ENCODE data around the gene TGIF1.
"Not testable (repeated sequence)": the region's sequence is repeated elsewhere in the genome, so short reads cannot be mapped to it uniquely, and the experiment has no call there.

Gene TGIF1

DNA sequence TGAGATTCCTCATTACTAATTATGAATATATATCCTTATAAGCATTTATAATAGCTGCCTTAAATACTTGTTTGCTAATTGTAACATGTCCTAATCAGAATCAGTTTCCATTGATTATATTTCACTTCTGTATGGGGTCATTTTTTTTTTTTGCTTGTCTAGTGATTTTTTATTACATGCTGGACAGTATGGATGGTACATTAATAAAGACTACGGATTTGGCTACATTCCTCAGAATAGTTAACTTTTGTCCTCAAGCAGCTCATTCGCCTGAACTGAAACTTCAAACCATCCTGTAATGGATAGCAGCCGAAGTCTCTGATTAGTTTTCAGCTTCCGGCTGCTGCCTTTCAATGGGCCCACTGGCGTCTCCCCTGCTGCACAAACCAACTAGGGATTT, 11.7 kb downstream of the TGIF1 start:
- DNase-seq (ENCODE audit: low read depth) = no peak
- TF ChIP-seq, protein P1, sequence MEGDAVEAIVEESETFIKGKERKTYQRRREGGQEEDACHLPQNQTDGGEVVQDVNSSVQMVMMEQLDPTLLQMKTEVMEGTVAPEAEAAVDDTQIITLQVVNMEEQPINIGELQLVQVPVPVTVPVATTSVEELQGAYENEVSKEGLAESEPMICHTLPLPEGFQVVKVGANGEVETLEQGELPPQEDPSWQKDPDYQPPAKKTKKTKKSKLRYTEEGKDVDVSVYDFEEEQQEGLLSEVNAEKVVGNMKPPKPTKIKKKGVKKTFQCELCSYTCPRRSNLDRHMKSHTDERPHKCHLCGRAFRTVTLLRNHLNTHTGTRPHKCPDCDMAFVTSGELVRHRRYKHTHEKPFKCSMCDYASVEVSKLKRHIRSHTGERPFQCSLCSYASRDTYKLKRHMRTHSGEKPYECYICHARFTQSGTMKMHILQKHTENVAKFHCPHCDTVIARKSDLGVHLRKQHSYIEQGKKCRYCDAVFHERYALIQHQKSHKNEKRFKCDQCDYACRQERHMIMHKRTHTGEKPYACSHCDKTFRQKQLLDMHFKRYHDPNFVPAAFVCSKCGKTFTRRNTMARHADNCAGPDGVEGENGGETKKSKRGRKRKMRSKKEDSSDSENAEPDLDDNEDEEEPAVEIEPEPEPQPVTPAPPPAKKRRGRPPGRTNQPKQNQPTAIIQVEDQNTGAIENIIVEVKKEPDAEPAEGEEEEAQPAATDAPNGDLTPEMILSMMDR (conservative IDR thresholded peaks at IDR 0.05; ENCODE audit: low read length) = no peak

DNA sequence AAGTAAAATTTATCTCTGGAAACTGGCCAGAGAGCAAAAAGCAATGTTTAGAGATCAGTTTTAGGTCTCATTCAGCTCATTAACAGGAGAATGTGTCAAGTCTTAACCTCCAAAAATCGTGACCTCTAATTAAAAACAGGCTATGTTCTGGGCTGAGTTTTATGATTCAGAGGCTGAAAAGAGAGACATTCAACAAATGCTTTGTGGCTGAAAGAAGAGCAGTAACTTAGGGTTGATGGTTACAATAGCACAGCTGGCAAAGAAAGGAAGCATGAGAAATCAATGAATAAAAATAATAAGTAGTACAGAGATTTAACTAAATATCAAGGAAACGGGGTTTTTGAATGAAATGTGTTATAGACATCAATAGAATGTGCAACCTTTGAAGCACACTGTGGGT, 13.1 kb downstream of the TGIF1 start:
- H3K4me3 ChIP-seq (ENCODE audit: low read length) = no peak overlapping the region
- peak; percentile 85 for DNase-seq (ENCODE audit: low read depth)
- TF ChIP-seq, protein P1 (conservative IDR thresholded peaks at IDR 0.05; ENCODE audit: low read length) = no peak

More for the DNA sequence above, 11.7 kb downstream of the TGIF1 start:
- H3K4me3 ChIP-seq (ENCODE audit: low read length) = no peak overlapping the region

DNA sequence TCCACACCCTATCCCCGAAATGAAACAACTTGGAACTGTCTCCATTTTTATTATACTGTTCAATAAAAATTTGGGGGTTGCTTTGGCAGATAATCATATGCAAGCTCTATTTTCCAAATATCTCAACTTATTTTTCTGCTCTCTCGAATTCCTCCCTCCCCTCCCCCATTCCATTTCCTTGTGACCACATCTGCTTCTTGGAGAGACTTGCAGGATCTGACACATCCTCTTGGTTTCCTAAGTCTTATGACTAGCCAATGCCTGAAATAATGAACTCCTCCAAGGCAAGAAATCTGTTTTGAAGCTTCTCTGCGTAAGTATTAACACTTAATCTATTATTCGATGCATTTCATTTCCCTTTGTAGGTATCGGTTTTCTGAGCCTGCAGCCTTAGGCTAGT, 16.1 kb downstream of the TGIF1 start:
- peak; percentile 90 for DNase-seq (ENCODE audit: low read depth)
- H3K4me3 ChIP-seq (ENCODE audit: low read length) = peak overlapping the region; percentile 1; the same call in 1 of the 2 replicates
- TF ChIP-seq, protein P1 (conservative IDR thresholded peaks at IDR 0.05; ENCODE audit: low read length) = no peak

DNA sequence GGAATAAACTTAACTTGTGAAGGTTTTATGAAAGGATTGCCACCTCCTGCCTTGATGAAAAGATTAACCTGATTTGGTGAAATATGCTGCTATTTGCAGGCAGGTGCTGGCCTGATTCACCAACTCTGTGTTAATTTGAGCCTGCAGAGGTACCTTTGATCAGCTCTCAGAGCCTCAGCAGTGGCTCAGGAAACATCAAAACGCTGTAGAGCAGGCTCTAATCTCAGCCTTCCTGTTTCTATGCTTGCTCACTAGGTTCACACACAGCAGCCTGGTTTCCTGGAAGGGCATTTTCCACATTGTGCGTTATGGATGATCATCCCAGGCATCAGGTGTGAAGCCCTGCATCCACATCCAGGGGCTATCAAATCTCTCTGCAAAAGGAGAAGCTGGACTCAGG, 16.9 kb downstream of the TGIF1 start:
- no peak overlapping the region for H3K4me3 ChIP-seq (ENCODE audit: low read length)
- TF ChIP-seq, protein P1 (conservative IDR thresholded peaks at IDR 0.05; ENCODE audit: low read length) = no peak
- no peak for DNase-seq (ENCODE audit: low read depth)

DNA sequence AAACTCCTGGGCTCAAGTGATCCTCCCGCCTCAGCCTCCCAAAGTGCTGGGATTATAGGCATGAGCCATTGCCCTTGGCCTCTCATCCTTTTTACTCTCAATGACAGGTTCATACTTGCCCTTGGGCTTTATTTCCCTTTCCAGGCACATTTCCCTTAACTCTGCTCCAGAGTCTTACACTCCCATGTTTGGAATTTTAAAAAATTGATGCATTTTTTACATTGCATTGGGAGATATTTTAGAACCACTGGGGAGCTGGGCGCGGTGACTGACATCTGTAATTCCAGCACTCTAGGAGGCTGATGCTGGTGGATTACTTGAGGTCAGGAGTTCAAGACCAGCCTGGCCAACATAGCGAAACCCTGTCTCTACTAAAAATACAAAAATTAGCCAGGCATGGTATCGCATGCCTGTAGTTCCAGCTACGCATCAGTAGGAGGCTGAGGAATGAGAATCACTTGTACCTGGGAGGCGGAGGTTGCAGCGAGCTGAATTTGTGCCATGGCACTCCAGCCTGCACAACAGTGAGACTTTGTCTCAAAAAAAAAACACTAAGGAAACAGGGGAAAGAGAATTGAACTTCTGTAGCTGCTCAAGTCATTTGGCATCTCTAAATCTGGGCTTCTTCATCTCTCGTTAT, 18.2 kb downstream of the TGIF1 start:
- DNase-seq (ENCODE audit: low read depth) = no peak
- TF ChIP-seq, protein P1 (conservative IDR thresholded peaks at IDR 0.05; ENCODE audit: low read length) = no peak
- H3K4me3 ChIP-seq (ENCODE audit: low read length) = no peak overlapping the region

DNA sequence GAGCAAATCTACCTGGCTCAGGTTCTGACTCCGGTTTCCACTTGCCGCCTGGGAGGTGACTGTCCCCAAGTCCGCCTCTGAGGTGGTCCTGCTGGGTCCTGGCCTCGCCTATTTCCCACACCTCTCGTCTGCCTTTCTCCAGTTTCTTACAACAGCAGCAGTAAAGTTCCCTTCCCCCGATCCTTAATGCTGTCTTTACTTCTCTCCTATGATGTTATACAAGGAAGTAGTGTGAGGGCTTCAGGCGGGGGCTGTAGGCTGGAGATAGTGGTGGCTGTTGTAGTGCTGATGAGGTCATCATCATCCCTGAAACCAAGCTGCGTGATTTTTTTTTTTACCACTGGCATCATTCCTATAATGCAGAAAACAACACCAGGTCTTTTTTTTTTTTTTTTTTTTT, 18.9 kb downstream of the TGIF1 start:
- no peak overlapping the region for H3K4me3 ChIP-seq (ENCODE audit: low read length)
- no peak for DNase-seq (ENCODE audit: low read depth)
- TF ChIP-seq, protein P1 (conservative IDR thresholded peaks at IDR 0.05; ENCODE audit: low read length) = no peak

DNA sequence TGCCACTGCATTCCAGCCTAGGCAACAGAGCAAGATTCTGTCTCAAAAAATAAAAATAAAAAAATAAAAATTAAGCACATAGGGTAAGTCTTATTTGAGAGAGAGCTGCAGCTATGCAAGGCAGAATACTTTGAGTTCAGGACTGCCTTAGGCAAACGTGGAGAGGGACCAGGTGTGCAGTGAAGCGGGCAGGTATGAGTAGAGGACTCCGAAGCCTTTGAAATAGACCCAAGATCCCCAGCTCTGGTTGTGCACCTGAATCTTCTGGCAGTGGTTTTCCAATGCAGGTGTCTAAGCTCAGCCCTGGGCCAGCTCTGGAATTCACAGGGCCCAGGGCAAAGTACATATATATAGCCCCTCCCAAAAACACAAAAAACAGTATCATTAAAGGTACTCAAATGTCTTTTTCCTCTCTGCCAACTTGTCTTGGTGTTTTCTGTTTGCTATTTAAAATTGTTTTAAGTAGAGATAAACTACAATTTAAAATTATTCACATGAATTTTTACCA, 21.2 kb downstream of the TGIF1 start:
- DNase-seq (ENCODE audit: low read depth) = no peak
- H3K4me3 ChIP-seq (ENCODE audit: low read length) = no peak overlapping the region
- TF ChIP-seq, protein P1 (conservative IDR thresholded peaks at IDR 0.05; ENCODE audit: low read length) = no peak

DNA sequence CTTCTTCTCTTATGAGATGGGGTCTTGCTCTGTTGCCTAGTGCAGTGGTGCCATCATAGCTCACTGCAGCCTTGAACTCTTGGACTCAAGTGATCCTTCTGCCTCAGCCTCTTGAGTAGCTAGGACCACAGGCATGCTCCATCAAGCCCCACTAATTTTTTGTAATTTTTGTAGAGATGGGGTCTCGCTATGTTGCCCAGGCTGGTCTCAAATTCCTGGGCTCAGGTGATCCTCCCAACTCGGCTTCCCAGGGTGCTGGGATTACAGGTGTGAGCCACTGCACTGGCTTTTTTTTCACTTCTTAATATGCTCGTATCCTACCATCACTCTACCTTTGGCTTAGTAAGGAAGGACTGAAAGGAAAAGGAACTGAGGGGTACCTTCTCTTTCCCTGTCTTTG, 22.1 kb downstream of the TGIF1 start:
- not testable (repeated sequence) for H3K4me3 ChIP-seq (ENCODE audit: low read length); DNase-seq (ENCODE audit: low read depth)
